Activated CD4-positive, alpha-beta T cell treated with anti-CD3 and anti-CD28 coated beads, Interleukin-2, Interleukin-4, amounts not matched to agents 100 ng/mL and 50 ng/mL, durations not matched to agents 16 hours and 8 hours (primary cell): ENCODE data around the gene DYNC1I1.

Source experiments
- DNase-seq: peaks from one replicate; pipeline ENCODE4 v3.0.0-alpha.2; 2020; ENCODE audit warnings: low spot score

DYNC1I1 gene

DNA sequence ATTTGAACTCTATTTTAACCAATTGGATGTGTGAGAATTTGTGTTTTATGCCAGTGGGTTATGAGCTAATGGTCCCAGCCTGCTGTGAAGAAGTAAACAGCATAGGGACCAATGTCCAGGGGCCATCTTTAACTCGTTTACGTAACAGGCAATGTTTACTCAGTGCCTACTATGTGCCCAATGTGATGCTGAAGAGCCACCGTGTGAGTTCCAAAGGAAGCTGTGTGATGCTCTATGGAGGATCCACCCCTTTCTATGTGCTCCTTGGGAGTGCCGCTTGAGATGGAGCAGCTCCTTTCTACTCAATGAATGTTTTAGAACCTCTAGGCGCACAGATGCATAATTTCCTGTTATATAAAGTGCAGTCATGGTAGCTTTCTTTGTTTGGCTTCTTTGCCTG lies 21.3 kb downstream of the DYNC1I1 start:
- no peak for DNase-seq

DNA sequence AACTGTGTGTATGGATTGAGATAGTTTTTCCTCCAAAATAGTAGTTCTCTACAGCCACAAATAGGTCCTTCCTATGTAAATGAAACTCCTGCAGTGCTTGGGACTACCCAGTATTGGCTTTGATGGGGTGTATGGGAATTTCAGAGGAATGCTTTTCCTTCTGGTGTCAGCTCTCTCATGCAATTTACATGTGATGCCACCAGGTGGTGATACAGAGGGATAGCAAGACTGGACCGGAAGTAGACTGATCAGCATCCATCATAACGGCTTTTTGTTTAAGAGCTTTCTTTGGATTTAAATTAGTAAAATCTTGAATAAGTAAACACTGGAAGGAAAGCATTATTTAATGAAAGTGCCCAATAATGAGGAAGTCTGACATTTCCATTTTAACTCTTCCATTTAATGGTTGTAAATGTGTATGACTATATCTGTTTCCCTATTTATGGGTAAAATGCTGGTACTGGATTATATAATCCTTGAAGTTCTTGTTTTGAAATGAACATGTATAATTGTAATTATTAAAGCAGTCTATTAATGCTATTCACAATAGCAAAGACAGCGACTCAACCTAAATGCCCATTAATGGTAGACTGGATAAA lies 22.7 kb downstream of the DYNC1I1 start:
- DNase-seq, result peak; percentile 3

DNA sequence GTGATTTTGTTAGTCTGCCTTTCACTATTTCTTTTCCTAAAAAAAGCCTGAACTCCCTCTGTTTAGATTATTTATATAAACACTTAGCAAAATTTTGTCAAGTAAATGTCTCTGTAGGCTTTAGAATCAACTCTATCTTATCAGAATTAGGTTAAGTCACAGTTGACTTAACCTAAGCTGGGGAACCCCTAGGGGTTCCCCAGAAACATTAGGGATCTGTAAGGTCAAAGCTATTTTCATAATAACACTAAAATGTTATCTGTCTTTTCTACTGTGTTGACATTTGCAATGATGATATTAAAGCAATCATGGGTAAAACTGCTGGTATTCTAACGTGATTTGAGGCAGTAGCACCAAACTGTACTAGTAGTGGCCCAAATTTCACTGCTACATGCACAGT lies 24.3 kb downstream of the DYNC1I1 start:
- DNase-seq, result no peak

DNA sequence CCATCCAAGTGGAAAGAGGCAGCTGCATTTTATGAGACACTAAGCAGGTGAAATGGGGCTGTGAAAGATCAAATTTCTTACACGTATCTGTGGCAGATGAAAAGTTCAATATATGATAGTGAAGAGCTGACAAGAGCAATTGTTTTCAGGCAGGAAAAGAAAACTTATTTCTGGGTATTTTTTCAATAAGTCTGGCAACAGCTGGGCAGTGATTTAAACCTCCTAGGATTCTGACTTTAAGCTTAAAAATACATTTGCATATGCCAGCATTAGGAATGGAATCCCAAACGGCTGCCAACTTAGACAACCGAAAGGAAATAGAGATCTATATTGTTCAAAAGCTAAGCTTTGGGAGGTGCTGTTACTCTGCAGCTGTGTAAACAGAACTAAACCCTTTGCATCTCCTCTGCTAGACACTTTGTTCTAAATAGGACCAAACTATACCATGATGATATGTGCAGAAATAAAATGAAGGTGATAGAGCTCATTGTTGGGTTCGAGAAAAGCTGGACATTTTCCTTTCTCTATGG lies 26.1 kb downstream of the DYNC1I1 start:
- DNase-seq, result no peak

DNA sequence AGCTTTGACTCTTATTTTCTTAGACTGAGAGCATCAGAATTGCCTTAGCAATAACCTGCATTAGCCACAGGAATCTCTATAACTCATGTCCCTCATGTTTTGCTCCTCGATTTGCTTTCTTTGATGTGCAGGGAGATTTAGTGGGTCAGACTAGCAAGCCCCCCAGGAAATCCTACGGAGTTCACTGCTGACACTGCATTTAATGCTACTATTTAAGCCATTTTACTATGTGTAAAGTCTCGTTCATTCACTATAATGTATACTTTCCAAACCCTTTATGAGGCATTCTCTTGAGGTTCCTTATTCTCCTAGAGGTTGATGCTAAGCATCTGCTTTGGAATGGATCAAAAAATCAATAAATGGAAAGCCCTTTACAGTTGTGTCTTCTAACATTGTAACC lies 28.4 kb downstream of the DYNC1I1 start:
- DNase-seq, result no peak

DNA sequence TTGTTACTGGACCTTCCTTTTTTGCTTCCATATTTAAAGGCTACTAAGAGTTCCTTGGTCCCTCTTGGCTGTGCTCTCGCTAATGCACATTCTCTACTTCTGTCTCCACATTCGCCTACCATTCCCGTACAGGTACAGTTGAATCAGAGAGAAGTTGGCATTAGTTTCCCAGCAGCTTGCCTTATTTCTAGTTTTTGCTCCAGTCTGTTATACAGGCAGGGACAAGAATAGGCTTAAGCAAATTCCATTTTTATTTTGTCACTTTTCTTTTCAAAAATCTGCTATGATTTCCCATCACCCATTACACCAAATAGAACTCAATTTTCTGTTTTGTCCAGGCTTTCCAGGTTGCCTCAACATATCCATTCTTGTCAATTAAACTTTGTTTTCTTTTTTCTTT lies 29.9 kb downstream of the DYNC1I1 start:
- no peak for DNase-seq

DNA sequence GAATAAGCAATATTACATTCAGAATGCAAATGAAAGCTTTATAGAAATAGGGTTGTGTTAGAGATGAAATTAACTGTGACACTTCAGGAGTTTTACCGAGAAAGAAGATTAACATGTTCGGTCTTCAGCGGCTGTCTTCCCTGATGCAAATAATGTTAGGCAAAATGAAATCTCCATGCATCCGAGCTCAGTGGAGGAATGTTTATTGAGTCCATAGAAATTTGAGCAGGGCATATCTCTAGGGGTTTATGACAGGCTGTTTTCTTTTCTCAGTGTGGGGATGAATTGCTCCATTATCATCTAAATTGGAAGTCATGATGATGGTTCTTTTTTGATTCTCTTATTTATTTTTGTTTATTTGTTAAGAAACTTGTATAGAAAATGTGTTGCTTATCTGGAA lies 31.7 kb downstream of the DYNC1I1 start:
- no peak for DNase-seq

DNA sequence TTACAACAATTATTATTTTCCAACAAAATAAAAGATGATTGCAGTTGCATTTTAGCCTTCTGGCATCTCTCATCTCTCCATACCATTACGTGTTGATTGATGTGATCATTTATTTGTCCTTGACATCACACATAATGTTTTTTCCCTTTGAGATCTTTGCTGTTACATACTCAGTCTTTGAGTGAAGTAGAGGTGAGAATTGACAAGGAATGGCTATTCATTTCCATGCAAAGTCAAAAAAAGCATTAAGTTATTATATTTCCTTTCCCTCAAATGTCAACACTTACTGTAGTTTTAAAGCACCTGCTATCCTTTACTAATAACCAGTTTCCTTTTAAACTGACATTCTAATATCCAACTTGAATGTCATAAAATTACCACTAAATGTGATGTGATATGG lies 33.6 kb downstream of the DYNC1I1 start:
- DNase-seq, result no peak

DNA sequence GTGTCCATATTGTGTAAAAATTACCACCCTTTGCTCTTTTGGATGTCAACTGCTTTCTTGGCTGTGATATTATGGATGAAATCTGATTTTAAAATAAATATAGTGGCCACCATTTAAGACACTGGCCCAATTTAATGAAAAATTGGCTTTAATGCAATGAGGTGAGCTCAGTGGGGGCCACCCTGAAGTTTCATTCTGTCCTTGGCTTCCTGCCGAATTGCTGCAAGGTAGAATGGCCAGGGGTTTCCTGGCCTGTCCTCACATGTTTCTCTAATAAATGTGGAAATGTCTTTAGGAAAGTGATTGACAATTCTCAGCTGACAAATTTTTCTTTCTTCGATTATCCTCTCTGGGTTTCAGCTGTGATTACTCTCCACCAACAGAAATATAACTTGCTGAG lies 36.0 kb downstream of the DYNC1I1 start:
- DNase-seq, result no peak

DNA sequence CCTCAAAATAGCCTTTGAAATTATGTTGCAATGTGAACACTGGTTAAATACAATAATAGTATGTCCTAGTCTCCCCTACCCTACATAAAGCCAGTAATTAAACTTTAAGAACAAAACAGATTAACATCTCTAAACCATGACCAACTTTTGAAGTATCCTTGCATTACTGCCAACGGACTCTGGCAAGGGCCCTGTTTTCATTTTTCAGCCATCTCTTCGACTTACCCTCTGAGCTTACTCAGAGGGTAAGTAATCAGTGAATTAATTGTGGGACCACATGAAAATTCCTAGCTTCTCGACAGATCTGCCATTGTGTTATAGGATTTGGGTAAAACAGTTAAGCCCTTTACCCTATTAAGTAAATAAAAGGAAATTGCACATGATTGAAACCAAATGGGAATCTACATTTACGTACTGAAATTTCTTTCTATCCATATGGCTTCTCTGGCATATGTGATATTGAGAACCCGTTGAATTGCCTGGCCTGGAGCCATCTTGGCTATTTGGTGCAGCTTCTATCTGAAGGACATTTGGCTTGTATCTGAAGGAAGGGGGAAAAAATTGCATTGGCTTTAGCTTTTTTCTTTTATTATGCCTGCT lies 39.6 kb downstream of the DYNC1I1 start:
- no peak for DNase-seq

DNA sequence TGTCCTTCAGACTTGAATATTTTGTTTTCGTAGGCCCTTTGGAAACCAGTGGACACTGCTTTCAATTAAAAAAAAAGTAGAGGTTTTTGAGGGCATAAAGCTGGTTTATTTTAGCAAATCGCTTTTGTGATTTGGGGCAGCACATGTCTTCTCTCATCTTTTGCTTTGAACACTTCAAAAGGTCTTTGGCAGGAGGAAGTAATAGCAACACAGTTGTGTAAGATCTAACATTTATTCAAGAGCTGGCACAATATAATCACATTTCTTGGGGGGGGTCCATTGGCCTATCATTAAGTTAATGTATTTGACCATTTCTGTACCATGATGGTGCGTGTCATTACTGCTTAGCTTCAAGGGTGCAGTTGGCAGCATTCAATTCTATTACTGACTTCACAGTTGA lies 42.4 kb downstream of the DYNC1I1 start:
- DNase-seq, result no peak

DNA sequence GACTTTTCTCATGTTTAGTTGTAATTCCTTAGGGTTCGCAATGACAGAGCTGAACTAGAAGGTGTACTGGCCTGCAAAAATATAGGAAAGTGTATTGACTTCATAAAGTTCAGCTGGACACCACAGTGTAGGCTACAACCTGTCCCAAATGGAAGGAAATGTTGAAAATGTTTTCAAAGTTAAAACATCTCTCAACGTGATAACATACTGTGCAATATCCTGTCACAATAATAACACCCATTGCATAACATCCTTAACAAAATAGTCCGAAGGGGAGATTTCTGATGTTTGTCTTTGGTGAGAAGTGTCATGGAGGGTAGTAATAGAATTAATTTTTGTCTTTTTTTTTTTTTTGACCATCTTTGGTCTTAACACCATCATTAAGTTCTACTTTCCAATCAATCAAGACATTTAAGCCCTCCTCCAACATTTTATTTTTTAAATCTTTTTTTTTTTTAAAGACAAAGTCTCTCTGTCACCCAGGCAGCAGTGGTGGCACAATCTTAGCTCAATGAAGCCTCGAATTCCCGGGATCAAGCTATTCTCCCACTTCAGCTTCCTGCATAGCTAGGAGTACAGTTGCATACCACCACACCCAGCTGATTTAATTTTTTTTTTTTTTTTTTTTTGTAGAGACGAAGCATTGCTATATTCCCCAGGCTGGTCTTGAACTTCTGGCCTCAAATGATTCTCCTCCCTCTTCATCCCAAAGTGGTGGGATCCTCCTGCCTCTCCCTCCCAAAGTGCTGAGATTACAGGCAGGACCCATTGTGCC lies 45.7 kb downstream of the DYNC1I1 start:
- no peak for DNase-seq

DNA sequence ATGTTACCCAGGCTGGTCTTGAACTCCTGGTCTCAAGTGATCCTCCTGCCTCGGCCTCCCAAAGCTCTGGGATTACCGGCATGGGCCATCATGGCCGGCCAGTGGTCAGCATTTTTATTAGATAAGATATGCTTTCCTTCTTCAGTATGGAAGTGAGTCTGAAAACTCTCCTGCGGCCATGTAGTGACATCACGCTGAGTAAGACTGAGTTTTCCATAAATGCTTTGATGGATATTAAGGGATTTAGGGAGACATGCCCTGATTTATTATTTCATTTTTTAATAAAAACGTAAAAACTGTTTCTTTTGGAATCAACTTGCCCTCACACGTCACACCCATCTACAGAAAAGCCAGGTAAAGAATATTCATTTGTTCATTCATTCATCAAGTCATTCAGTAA lies 48.4 kb downstream of the DYNC1I1 start:
- no peak for DNase-seq

DNA sequence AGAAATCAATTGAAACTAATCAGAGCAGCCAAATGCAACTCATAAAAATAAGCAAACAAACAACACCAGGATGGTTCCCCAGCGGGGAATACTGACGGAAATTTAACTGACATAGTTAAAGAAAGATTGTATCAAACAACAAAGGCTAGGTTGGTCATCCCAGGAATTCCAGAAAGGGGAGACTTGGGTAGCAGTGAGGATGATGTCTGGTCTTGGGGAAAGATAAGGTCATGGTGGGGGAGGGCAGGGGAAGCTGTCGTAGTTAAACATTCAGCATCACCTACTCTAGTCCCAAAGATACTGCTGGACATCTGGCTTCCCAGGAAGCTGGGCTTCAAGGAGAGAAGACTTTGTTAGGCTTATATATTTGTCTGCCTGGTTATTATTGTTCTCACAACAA lies 50.4 kb downstream of the DYNC1I1 start:
- no peak for DNase-seq

DNA sequence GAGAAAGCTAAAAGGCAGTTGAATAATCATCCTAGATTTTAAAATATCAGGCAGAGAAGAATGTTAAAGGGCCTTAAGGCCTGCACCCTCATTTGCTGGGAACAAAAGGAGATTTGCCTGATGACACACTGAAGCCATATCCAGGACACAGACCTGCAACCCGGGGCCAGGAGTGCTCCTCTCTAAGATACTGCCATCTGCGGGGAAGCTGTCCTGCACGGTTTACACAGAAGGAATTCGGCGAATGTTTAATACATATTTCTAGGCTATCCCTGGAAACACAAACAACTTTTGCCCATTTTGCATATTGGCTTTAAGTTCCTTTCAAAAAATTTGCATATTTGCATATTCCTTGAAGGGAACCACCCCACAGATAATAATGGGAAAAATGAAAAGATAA lies 52.3 kb downstream of the DYNC1I1 start:
- DNase-seq, result no peak

DNA sequence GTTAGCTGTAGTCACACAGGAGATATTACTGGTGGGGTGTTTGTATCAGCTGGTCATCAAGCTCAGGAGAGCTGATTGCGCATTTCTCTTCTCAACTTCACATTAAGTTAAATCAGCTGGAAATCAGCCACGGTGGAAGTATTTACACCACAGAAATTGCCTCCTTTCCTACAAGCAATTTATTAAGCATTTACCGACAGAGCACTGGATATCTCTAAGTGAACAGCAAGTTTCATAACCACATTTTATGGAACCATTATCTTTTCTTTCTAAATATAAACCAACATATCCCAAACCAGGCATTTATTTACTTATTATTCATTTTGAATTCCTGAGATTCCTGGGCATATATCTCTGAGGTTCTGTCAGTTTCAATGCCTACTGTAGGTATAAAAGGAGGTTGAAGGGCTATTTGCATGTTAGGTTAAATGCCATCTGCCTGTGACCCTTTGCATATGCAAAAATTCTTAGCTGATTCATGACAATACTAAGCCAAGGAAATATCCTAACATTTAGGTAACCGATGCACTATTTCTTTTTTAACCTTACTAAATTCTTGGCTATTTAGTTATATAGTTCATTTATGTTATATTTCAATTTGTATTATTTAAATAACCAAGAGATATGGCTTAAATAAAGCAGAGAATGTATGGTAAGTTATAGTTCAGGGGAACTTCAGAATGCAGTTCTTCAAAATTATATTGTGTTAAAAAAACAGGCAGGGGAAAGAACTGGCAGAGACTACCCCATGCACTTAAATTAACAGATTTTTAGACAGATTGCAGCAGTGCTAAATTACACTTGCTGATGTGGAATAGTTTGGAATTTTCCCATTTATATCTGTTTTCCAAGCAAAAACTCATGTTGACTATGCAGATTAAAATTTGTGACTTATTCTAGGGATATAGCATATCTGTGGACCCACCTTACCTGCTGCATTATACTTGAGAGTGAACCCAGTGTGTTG lies 56.8 kb downstream of the DYNC1I1 start:
- DNase-seq, result no peak

DNA sequence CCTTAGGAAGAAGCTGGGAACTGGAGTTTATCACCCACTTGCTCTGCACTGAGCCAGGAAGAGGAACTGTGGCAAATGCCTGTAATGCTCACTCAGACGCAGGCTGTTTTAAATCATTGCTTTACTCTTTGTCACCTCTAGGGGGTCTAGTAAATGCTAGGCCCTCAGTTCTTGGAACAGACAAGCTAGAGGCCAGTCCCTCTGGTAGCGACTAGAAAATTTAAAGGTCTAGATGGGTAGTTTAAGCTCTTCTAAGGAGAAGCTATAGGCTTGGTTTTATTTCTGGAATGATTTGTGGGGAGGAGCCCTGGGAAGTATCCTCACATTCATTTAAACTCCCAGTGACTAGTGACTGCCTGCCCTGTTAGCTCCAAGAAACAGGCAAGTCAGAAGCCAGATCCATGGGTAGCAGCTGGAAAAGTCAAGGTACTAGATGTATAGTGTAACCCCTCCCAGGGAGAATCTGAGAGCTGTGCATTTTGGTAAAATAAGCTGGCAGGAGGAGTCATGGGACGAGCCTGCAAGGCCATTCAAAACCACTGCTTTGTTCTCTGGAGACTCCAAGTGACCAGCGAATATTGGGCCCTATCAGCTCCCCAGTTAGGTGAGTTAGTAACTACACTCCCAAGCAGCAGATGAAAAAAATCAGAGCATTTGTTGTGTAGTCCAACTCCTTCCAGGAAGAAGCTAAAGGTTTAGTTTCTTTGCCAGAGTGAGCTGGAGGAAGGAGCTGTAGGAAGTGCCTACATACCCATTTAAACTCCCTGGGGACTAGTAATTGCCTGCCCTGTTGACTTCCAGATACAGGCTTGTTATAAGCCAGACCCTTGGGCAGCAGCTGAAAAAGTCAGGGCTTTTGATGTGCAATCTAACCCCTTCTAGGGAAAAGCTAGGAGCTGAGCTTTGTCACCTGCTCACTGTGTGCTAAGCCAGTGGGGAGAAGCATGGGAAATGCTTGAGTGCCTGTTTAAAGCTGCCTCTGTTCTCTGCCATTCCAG lies 68.9 kb downstream of the DYNC1I1 start:
- DNase-seq, result peak; percentile 2

DNA sequence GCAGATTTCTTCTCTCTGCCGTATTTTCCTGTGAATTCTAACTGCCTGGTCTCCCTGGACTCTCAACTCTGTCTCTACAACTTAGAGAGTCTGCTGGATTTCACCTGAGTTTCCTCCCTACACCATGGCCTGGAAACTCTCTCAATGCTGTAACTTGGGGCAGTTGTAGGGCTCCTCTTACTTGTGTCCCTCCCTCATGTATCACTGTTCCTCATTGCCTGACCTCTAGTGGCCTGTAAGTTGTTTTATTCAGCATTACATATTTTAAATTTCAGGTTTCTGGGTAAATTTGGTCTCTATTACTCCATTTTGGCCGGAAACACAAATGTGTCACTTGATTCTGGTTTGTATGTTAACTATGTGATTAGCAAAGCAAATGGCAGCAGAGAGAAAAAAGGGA lies 70.9 kb downstream of the DYNC1I1 start:
- no peak for DNase-seq

DNA sequence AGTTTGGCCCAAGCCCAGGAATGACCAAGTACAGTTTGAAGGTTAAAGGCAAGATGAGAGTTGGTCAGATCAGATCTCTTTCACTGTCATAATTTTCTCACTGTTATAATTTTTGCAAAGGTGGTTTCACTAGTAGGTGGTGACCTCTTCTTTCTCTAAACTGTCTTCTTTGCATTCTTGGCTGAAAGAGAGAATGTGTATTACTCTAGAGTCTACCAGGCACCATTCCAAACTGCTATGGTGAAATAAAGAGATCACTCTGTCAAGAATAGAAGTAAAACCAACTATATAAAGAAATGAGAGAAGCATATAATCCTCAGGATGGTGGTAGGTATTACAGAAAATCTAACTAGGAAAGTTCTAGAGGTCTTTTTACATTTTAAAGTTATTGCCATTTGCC lies 72.7 kb downstream of the DYNC1I1 start:
- no peak for DNase-seq

DNA sequence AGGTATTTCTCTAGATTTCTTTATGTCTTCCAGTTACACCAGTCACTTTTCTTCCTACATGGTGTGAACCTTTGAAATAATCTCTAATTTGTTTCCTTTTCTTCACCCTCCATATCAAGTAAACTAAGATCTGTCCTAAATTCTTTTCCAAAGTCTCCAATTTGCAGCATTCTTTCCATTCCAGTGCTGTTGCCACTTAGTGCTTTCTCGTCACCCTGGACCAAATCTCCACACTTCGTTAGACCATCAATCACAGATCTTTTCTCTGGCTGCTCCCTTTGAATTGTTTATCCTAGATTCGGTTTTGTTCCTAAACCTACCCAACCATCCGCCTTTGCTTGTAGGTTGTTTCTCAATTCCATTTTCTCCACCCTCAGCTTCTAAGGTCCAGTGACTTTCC lies 74.7 kb downstream of the DYNC1I1 start:
- DNase-seq, result no peak

DNA sequence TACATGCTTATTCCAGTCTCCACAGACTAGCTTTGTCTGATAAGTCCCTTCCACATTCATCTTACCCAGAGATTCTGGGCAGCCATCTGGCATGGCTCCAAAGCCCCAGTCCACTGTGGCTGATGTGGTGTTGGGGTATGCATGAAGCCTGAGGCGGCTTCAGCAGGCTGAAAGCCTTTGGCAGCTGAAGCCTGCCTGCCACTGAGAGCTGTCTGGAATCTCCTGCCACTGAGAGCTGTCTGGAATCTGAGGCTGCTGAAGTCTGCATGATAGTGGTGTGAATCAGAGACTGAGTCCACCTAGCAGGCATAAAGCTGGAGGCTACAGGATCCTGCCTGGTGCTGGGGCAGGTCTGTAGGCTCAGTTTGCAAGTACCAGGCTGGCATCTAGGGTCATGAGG lies 87.1 kb downstream of the DYNC1I1 start:
- no peak for DNase-seq
